Dedifferentiated amniotic fluid mesenchymal stem cell (primary cell): Measurements from ENCODE around the gene CTAG1A.
"Not testable (repeated sequence)": the region's sequence is repeated elsewhere in the genome, so short reads cannot be mapped to it uniquely, and the experiment has no call there.

Experiments
- DNase-seq: peaks from one replicate; pipeline ENCODE4 v3.0.0-alpha.2; 2016; ENCODE audit errors: extremely low spot score

Gene CTAG1A

GRCh38 chrX:154619182-154619581, 34.2 kb downstream of the CTAG1A start, which contains the start of gene CTAG1B:
TSS of gene CTAG1B (minus strand) at chrX:154619282. CDS start at chrX:154619218, 64 bp downstream.
- not testable (repeated sequence) for DNase-seq

- DNase-seq, result not testable (repeated sequence)
Measured at GRCh38 chrX:154620767-154621414, 36.0 kb downstream of the CTAG1A start.

GRCh38 chrX:154628960-154629359, 44.0 kb downstream of the CTAG1A start:
- DNase-seq, result not testable (repeated sequence)

DNA sequence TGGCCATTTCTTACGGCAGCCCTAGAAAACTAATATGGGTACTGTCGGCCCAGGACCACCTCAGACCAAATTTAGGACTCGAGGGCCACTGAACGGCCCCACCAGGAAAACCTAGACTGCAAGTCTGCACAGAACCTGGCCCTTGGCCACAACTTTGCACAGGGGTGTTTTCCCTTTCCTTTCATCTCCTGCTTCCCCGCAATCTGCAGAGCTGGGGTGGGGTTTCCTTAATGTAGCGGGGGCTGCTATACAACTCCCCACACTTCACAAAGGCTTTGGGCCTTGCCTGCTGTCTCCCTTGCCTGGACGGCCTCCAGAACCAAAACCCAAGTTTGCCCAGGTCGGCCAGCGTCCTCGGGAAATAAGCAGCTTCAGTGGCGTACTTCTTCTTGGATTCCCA, 46.0 kb downstream of the CTAG1A start:
- not testable (repeated sequence) for DNase-seq

DNA sequence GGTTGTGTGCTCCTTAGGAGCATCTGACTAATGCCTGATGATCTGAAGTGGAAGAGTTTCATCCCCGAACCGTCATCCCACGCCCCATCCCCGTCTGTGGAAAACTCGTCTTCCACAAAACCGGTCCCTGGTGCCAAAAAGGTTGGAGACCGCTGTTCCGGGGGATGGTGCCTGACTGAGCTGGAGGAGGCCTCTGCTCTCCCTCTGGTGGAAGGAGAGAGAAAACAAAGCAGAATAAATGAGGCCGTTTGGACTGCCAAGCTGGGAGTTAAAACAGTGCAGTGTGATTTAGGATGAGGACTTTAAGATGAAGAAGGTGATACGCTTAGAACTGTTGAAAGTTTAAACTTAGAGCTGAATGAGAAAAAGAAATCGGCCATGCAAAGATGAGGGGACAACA, 48.7 kb downstream of the CTAG1A start:
- not testable (repeated sequence) for DNase-seq
